ENCODE results near the gene TMEM213. TPM values are rescaled to one million over a fixed set of nuclear protein-coding genes. Genes with fewer than 3 reads are reported as not detected.

Gene TMEM213
- polyA plus RNA-seq, 1 donor (not counting 4 experiments of a cell fraction or from before 2014, with no cell fraction given): not detected

DNA sequence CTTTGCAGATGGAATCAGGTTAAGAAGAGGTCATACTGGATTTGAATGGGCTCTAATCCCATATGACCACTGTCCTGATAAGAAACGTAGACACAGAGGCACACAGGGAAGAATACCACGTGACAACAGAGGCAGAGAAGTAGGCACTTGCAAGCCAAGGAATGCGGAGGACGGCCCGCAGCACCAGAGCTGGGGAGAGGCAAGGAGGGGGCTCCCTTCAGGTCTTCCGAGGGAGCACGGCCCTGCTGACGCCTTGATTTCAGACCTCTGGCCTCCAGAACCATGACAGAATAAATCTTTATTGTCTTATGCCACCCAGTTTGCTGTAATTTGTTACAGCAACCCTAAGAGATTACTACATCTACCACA is 44.7 kb upstream of the TMEM213 start:
- Histone ChIP-seq H3K4me1 (ENCODE audit: control insufficient read depth, extremely low read depth, insufficient read depth, low read length) (no peaks in the 10 kb centered on the region), H3K4me2 (ENCODE audit: control insufficient read depth, extremely low read depth, insufficient read depth, low read depth, low read length) (no peak overlapping the region), H3K9me1 (ENCODE audit: control insufficient read depth, extremely low read depth, insufficient read depth, low read length) (no peaks in the 10 kb centered on the region), H3K79me2 (ENCODE audit: control insufficient read depth, insufficient read depth, low read length) (no peaks in the 10 kb centered on the region), H4K20me1 (ENCODE audit: control insufficient read depth, extremely low read depth, insufficient read depth, low read length) (no peaks in the 10 kb centered on the region), H3K4me3 (ENCODE audit: control insufficient read depth in 2 of 3, extremely low read depth in 1 of 3, insufficient read depth in 2 of 3, low read depth in 1 of 3, low read length in 3 of 3) (no peak overlapping the region), H3K36me3 (ENCODE audit: control insufficient read depth in 2 of 2, extremely low read depth in 1 of 2, insufficient read depth in 2 of 2, low read length in 2 of 2) (no peaks in the 10 kb centered on the region), H2AFZ (ENCODE audit: control insufficient read depth, low read length) (no peak overlapping the region), H3K9ac (ENCODE audit: control insufficient read depth, extremely low read depth, insufficient read depth, low read length) (no peak overlapping the region), H3K27me3 (ENCODE audit: control insufficient read depth, extremely low read depth, insufficient read depth, low read length) (no peaks in the 10 kb centered on the region), H3K9me3 (ENCODE audit: control insufficient read depth, low read depth, low read length) (peaks cover 2% of the 10 kb centered on the region), H3K27ac (ENCODE audit: control insufficient read depth, insufficient read depth, low read length) (no peak overlapping the region)
- dilution Hi-C loops (cut with MboI; ENCODE audit: extremely low pct_ligation_motif_present, low sequenced_read_pairs): no loop called here
- FAIRE-seq (no peak), DNase-seq (ENCODE audit: low read depth, low spot score) (no peak)
- no peak for TF ChIP-seq EZH2 (IDR thresholded peaks at IDR 0.05; ENCODE audit: low read length)
- TF ChIP-seq, protein P1, sequence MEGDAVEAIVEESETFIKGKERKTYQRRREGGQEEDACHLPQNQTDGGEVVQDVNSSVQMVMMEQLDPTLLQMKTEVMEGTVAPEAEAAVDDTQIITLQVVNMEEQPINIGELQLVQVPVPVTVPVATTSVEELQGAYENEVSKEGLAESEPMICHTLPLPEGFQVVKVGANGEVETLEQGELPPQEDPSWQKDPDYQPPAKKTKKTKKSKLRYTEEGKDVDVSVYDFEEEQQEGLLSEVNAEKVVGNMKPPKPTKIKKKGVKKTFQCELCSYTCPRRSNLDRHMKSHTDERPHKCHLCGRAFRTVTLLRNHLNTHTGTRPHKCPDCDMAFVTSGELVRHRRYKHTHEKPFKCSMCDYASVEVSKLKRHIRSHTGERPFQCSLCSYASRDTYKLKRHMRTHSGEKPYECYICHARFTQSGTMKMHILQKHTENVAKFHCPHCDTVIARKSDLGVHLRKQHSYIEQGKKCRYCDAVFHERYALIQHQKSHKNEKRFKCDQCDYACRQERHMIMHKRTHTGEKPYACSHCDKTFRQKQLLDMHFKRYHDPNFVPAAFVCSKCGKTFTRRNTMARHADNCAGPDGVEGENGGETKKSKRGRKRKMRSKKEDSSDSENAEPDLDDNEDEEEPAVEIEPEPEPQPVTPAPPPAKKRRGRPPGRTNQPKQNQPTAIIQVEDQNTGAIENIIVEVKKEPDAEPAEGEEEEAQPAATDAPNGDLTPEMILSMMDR (optimal IDR thresholded peaks at IDR 0.05 in 1 of 3, IDR thresholded peaks at IDR 0.05 in 1 of 3, conservative IDR thresholded peaks at IDR 0.05 in 1 of 3; ENCODE audit: extremely low read depth in 1 of 3, insufficient read depth in 2 of 3, low read length in 3 of 3): no peak

- FAIRE-seq: no peak
- no peaks in the 10 kb centered on the region for H3K9me1 ChIP-seq (ENCODE audit: control insufficient read depth, extremely low read depth, insufficient read depth, low read length)
- no peak overlapping the region for H3K4me3 ChIP-seq (ENCODE audit: control insufficient read depth in 2 of 3, extremely low read depth in 1 of 3, insufficient read depth in 2 of 3, low read depth in 1 of 3, low read length in 3 of 3)
- H3K79me2 ChIP-seq (ENCODE audit: control insufficient read depth, insufficient read depth, low read length): no peaks in the 10 kb centered on the region
- H3K9me3 ChIP-seq (ENCODE audit: control insufficient read depth, low read depth, low read length): peaks cover 2% of the 10 kb centered on the region
- H2AFZ ChIP-seq (ENCODE audit: control insufficient read depth, low read length): no peak overlapping the region
- no peaks in the 10 kb centered on the region for H3K4me1 ChIP-seq (ENCODE audit: control insufficient read depth, extremely low read depth, insufficient read depth, low read length)
- TF ChIP-seq, protein P1 (optimal IDR thresholded peaks at IDR 0.05 in 1 of 3, IDR thresholded peaks at IDR 0.05 in 1 of 3, conservative IDR thresholded peaks at IDR 0.05 in 1 of 3; ENCODE audit: extremely low read depth in 1 of 3, insufficient read depth in 2 of 3, low read length in 3 of 3): no peak
- H3K27ac ChIP-seq (ENCODE audit: control insufficient read depth, insufficient read depth, low read length): no peak overlapping the region
- no peaks in the 10 kb centered on the region for H4K20me1 ChIP-seq (ENCODE audit: control insufficient read depth, extremely low read depth, insufficient read depth, low read length)
- H3K36me3 ChIP-seq (ENCODE audit: control insufficient read depth in 2 of 2, extremely low read depth in 1 of 2, insufficient read depth in 2 of 2, low read length in 2 of 2): no peaks in the 10 kb centered on the region
- H3K4me2 ChIP-seq (ENCODE audit: control insufficient read depth, extremely low read depth, insufficient read depth, low read depth, low read length): no peak overlapping the region
- no peak for DNase-seq (ENCODE audit: low read depth, low spot score)
- H3K27me3 ChIP-seq (ENCODE audit: control insufficient read depth, extremely low read depth, insufficient read depth, low read length): no peaks in the 10 kb centered on the region
- dilution Hi-C loops (cut with MboI; ENCODE audit: extremely low pct_ligation_motif_present, low sequenced_read_pairs): no loop called here
- no peak overlapping the region for H3K9ac ChIP-seq (ENCODE audit: control insufficient read depth, extremely low read depth, insufficient read depth, low read length)
Measured at GRCh38 chr7:138753610-138754009, 44.2 kb upstream of the TMEM213 start.

All from keratinocyte (primary cell).